ENCODE measurements around the gene UPP2.

UPP2 gene

GRCh38 chr2:158120102-158120501 lies 18.4 kb downstream of the UPP2 start:
- no peak for DNase-seq (ENCODE audit: low spot score)
- no peak for TF ChIP-seq CTCF (IDR thresholded peaks at IDR 0.05; ENCODE audit: extremely low read depth, missing control alignments)

- no peak for TF ChIP-seq CTCF (IDR thresholded peaks at IDR 0.05; ENCODE audit: extremely low read depth, missing control alignments)
- DNase-seq (ENCODE audit: low spot score), result no peak
Observed at GRCh38 chr2:158120664-158121641, 19.3 kb downstream of the UPP2 start.

GRCh38 chr2:158124896-158125295 lies 23.2 kb downstream of the UPP2 start:
- no peak for TF ChIP-seq CTCF (IDR thresholded peaks at IDR 0.05; ENCODE audit: extremely low read depth, missing control alignments)
- DNase-seq (ENCODE audit: low spot score), result no peak

- no peak for DNase-seq (ENCODE audit: low spot score)
- TF ChIP-seq CTCF (IDR thresholded peaks at IDR 0.05; ENCODE audit: extremely low read depth, missing control alignments), result no peak
Observed at GRCh38 chr2:158125756-158126498, 24.3 kb downstream of the UPP2 start.

GRCh38 chr2:158127380-158127804 lies 25.7 kb downstream of the UPP2 start:
- no peak for DNase-seq (ENCODE audit: low spot score)
- no peak for TF ChIP-seq CTCF (IDR thresholded peaks at IDR 0.05; ENCODE audit: extremely low read depth, missing control alignments)

GRCh38 chr2:158128168-158128973 lies 26.7 kb downstream of the UPP2 start:
- no peak for DNase-seq (ENCODE audit: low spot score)
- no peak for TF ChIP-seq CTCF (IDR thresholded peaks at IDR 0.05; ENCODE audit: extremely low read depth, missing control alignments)
